Testis (tissue), 2 donors: ENCODE results near the gene PCYT2.

Experiments
- POLR2A ChIP-seq: fragments of 450-650 bp; IDR thresholded peaks from one replicate; pipeline ENCODE4 v1.6.1; 2017; ENCODE audit warnings: antibody characterized with exemption, mild to moderate bottlenecking, moderate library complexity
- TF ChIP-seq, protein P1 (sequence below), 3 experiments: fragments of 450-650 bp in 2 of 3; fragments of 200-600 bp in 1 of 3; sonication (generic) in 1 of 3; IDR thresholded peaks; one replicate each; pipeline ENCODE4 v1.5.1; 2016 to 2019; ENCODE audit warnings: antibody characterized with exemption in 3 of 3, mild to moderate bottlenecking in 2 of 3, moderate library complexity in 1 of 3

- TF ChIP-seq, protein P1, sequence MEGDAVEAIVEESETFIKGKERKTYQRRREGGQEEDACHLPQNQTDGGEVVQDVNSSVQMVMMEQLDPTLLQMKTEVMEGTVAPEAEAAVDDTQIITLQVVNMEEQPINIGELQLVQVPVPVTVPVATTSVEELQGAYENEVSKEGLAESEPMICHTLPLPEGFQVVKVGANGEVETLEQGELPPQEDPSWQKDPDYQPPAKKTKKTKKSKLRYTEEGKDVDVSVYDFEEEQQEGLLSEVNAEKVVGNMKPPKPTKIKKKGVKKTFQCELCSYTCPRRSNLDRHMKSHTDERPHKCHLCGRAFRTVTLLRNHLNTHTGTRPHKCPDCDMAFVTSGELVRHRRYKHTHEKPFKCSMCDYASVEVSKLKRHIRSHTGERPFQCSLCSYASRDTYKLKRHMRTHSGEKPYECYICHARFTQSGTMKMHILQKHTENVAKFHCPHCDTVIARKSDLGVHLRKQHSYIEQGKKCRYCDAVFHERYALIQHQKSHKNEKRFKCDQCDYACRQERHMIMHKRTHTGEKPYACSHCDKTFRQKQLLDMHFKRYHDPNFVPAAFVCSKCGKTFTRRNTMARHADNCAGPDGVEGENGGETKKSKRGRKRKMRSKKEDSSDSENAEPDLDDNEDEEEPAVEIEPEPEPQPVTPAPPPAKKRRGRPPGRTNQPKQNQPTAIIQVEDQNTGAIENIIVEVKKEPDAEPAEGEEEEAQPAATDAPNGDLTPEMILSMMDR (IDR thresholded peaks at IDR 0.05) = no peak
- TF ChIP-seq POLR2A = no peak
Measured at GRCh38 chr17:81915331-81915730, 4.1 kb upstream of the PCYT2 start.
